ENCODE measurements around the gene SVOP.

The SVOP gene

DNA sequence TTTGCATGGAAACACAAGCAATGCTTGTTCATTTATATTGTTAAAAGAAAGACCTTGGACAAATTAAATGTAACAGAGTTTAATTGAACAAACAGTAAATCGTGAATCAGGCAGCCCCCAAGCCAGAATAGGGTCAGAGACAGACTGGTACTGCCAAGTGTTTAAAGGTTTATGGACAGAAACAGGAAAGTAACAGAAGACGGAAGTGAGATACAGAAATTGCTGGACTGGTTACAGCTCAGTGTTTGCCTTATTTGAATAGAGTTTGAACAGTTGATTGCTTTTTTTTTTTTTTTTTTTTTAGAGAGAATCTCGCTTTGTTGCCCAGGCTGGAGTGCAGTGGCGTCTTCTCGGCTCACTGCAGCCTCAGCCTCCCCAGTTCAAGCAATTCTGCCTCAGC lies 90.7 kb downstream of the SVOP start:
- DNase-seq = no peak

GRCh38 chr12:108928695-108929094 lies 92.2 kb downstream of the SVOP start:
- no peak for DNase-seq

GRCh38 chr12:108922918-108923317 lies 98.0 kb downstream of the SVOP start:
- no peak for DNase-seq

DNA sequence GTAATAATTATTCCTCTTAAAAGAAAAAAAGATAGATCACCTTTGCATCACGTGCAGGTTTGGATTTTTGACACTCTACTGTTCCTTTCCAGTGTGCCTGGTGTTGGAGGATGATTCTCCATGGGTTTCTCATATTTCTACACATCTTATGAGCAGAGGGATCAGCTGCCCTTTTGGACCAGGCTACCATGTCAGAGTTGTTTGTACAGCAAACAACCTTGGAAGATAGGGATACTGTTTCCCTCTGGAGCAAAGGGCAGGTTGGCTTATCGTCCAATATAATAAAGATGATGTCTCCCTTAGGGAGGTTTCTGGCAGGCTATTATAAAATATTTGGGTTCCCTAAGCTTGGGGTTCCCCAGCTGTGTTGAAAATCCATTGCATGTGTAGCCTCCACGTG lies 98.9 kb downstream of the SVOP start:
- DNase-seq = no peak

GRCh38 chr12:108918960-108919642 lies 101.8 kb downstream of the SVOP start:
- no peak for DNase-seq

GRCh38 chr12:108918206-108918605 lies 102.7 kb downstream of the SVOP start:
- no peak for DNase-seq

DNA sequence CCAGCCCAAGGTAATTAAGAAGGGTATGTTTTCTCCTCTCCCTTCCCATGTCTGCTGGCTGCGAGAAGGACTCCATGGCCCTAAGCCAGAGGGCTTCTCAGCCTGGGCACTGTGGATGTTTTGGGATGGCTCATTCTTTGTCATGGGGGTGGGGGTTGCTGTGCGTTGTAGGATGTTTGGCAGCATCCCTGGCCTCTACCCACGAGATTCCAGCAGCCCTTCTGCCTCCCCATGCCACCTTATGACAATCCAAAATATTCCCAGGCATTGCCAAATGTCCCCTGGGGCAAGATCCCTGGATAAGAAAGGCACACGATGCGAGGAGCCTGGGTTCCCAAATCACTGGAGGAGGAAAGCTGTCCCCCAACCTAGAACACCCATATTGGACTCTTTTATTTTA lies 104.5 kb downstream of the SVOP start:
- no peak for DNase-seq

GRCh38 chr12:108915632-108916133 lies 105.2 kb downstream of the SVOP start:
- no peak for DNase-seq

DNA sequence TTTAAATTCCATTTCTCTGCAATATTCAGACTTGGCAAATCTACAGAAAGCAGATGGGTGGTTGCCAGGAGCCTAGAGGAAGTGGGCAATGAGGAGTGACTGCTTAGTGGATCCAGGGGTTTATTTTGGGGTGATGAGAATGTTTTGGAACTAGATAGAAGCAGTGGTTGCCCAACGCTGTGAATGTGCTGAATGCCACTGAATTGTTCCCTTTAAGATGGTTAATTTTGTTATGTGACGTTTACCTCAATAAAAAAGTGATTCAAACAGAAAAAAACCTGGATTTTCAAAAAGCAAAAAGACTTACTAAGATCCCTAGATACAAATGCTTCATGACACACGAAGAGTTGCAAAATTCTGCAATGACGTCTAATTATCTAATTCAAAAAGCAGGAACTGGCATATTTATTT lies 106.7 kb downstream of the SVOP start:
- DNase-seq = peak; percentile 29

- DNase-seq = no peak
Measured at GRCh38 chr12:108912361-108912760, 108.5 kb downstream of the SVOP start.

- DNase-seq = no peak
Measured at GRCh38 chr12:108911915-108912314, 109.0 kb downstream of the SVOP start.

DNA sequence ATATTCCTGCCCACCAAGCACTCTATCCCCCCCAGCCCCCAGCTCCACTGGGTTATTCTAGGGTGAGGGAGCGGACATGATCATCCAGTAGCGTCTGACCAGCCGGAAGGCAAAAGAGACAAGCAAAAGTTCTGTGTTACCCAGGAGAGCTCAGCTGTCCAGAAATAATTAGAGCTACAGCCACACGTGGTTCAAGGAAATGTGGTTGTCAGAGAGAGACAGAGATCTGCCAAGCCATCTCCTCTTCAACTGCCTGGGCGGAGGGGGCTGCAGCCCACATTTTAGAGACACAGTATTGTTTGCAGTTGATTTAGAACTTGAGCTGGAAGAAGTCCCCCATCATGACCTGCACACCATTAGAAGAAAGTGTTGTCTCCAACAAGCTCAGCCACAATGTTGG lies 110.5 kb downstream of the SVOP start:
- DNase-seq = no peak

DNA sequence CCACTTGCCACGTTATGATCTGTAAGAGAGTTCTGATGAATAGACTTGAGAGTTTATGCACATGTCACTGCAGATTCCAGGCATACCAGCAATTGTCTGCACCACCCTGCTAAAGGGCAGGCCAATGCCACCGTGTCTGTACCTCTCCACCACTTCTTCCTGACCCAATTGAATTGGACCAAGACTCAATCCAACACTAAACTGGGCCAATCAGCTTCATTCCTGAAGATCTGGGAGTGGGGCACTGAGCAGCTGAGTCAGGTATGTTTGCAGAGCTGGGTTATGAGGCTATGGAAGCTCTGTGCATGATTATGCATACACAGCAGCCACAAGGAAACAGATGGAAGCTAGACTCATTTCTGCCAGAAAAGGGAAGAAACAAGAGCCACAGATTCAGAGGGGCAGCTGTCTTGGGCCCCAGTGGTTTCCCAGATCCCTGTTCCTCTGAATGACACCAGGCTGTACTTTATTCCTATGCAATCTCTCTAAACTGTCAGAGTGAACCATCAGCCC lies 113.0 kb downstream of the SVOP start:
- no peak for DNase-seq

DNA sequence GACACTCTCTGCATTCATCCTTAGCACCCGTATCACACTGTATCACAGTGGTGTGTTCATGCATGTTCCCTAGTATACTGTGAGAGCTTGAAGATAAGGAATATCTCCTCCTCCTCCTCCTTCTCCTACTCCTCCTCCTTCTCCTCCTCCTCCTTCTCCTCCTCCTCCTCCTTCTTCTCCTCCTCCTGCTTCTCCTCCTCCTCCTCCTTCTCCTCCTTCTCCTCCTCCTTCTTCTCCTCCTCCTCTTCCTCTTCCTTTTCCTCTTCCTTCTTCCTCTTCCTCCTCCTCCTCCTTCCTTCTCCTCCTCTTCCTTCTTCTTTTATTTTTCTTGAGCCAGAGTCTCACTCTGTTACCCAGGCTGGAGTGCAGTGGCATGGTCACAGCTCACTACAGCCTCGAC lies 113.9 kb downstream of the SVOP start:
- no peak for DNase-seq

DNA sequence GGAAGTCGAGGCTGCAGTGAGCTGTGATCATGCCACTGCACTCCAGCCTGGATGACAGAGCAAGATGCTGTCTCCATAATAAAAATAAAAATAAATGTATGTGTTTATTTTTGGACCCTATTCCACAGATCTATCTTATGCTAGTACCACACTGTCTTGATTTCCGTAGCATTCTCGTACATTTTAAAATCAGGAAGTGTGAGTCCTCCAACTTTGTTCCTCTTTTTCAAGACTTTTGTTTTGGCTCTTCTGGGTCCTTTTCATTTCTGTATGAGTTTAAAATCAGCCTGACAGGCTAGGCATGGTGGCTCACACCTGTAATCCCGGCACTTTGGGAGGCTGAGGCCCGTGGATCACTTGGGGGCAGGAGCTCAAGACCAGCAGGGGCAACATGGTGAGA lies 115.1 kb downstream of the SVOP start:
- DNase-seq = no peak

- DNase-seq = no peak
Measured at GRCh38 chr12:108899145-108899544, 121.7 kb downstream of the SVOP start.

GRCh38 chr12:108896817-108897216 lies 124.1 kb downstream of the SVOP start:
- no peak for DNase-seq

GRCh38 chr12:108896336-108896735 lies 124.5 kb downstream of the SVOP start:
- DNase-seq = no peak

GRCh38 chr12:108895220-108895802 lies 125.6 kb downstream of the SVOP start:
- DNase-seq = no peak

DNA sequence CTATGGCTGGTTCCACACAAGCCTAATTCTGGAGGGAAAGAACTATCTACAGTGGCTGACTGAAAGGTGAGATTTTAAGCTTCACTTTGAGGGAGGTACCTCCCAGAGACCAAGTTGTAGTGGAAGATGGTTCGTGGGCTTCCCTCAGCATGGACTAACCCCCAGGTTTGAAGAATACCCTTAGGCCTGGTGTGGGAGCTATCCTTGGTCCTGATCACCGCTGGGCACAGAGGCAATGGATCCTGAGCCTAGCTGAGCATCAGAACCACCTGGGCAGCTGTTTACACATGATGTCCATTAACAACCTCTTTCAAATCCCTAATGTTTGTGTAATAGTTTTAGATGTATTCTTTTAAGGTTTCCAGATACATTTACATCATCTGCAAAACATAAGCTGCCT lies 130.7 kb downstream of the SVOP start:
- DNase-seq = no peak

DNA sequence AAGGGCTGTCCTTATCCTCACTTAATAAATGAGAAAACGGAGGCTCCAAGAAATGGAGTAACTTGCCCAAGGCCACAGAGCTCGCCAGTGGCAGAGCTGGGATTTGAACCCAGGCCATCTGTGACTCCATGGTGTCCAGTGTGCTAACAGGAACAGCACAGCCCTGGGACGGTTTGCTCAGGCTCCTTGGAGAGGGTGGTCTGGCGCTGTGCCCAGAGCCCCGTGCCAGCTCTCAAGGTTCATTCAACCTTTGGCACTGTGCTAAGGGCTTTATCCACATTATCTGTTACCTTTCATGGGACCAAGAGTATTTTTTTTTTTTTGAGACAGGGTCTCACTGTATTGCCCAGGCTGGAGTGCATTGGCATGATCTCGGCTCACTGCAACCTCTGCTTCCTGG lies 132.8 kb downstream of the SVOP start:
- DNase-seq = no peak

DNA sequence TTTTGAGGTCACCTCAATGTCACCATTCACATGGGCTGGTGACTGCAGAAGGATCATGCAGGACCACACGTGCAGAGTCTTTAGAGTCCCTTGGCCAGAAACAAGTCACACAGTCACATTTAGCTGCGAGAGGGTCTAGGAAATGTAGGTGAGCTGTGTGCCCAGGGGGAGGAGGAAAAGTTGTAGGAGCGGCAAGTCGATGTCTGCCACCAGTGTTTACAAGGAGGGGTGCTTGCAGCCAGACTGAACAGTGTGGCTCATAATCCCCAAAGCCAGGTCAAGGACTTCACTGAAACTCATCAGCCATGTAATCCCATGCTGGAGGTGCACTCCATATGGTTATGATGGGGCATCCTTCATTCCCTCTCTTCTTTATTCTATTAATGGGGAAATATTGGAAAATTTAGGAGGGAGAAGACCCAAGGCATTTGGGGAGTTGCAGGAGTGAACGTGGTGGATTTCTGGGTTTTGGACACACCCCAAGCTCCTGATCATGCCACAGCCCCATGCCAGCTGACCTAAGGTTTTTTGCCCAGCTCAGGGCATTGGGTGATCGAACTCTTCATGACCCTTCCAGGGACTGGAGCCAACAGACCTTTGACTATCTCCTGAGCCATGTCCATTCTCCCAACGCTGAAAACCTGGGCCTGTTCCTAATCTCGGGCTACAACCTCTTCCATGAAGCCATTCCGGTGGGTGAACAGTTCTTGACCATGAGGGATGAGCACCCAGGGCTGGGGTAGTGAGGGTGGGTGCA lies 133.8 kb downstream of the SVOP start:
- no peak for DNase-seq

- peak; percentile 77 for DNase-seq
Measured at GRCh38 chr12:108884116-108885012, 136.5 kb downstream of the SVOP start.

All from CD4-positive, alpha-beta T cell treated with Interleukin-15 for 1 hour (primary cell).